H9 (cell line): ENCODE results near the gene WLS. TPM values are rescaled to one million over a fixed set of nuclear protein-coding genes. Genes with fewer than 3 reads are reported as not detected.

Source experiments
- DNase-seq: peaks from one replicate; pipeline ENCODE4 v3.0.0-alpha.2; 2017
- H2AFZ ChIP-seq: one replicate; pipeline ENCODE4 v1.6.1; 2013; ENCODE audit warnings: mild to moderate bottlenecking, low read length, control low read depth, moderate library complexity
- H2AK5ac ChIP-seq: 2 replicates; pipeline ENCODE4 v1.6.1; 2013; ENCODE audit warnings: low read length, control low read depth, mixed read lengths; ENCODE audit not compliant: insufficient read length
- H2BK120ac ChIP-seq: one replicate; pipeline ENCODE4 v1.6.1; 2013; ENCODE audit warnings: low read depth, mild to moderate bottlenecking, low read length, control low read depth, inconsistent platforms; ENCODE audit not compliant: poor library complexity, severe bottlenecking
- H2BK12ac ChIP-seq: 2 replicates; pipeline ENCODE4 v1.6.1; 2013; ENCODE audit warnings: low read length, control low read depth, mixed read lengths, low read depth; ENCODE audit not compliant: insufficient read length
- H2BK15ac ChIP-seq: 2 replicates; pipeline ENCODE4 v1.6.1; 2013; ENCODE audit warnings: low read depth, low read length, control low read depth
- H2BK20ac ChIP-seq: one replicate; pipeline ENCODE4 v1.6.1; 2013; ENCODE audit warnings: low read depth, mild to moderate bottlenecking, low read length, control low read depth, inconsistent platforms; ENCODE audit not compliant: poor library complexity, severe bottlenecking
- H2BK5ac ChIP-seq: 2 replicates; pipeline ENCODE4 v1.6.1; 2013; ENCODE audit warnings: low read length, control low read depth, mixed read lengths; ENCODE audit not compliant: insufficient read length
- H3K14ac ChIP-seq: 2 replicates; pipeline ENCODE4 v1.6.1; 2013; ENCODE audit warnings: low read length, control low read depth; ENCODE audit not compliant: insufficient read depth
- H3K18ac ChIP-seq: 2 replicates; pipeline ENCODE4 v1.6.1; 2013; ENCODE audit warnings: low read depth, mild to moderate bottlenecking, mixed read lengths, low read length, control low read depth; ENCODE audit not compliant: insufficient read length
- H3K23ac ChIP-seq: 2 replicates; pipeline ENCODE4 v1.6.1; 2013; ENCODE audit warnings: low read length, control low read depth, mixed read lengths, low read depth; ENCODE audit not compliant: insufficient read length
- H3K23me2 ChIP-seq: 2 replicates; pipeline ENCODE4 v1.6.1; 2013; ENCODE audit warnings: low read depth, mild to moderate bottlenecking, mixed read lengths, low read length, control low read depth; ENCODE audit not compliant: insufficient read length, poor library complexity, severe bottlenecking
- H3K27ac ChIP-seq: 2 replicates; pipeline ENCODE4 v1.5.1; 2013; ENCODE audit warnings: low read length, control low read depth, mixed read lengths, low read depth; ENCODE audit not compliant: insufficient read length
- H3K27me3 ChIP-seq: 2 replicates; pipeline ENCODE4 v1.6.1; 2013; ENCODE audit warnings: low read length, control low read depth, inconsistent platforms; ENCODE audit not compliant: insufficient read depth
- H3K4ac ChIP-seq: 2 replicates; pipeline ENCODE4 v1.6.1; 2013; ENCODE audit warnings: low read depth, mild to moderate bottlenecking, control low read depth, inconsistent platforms, low read length, moderate library complexity
- H3K4me1 ChIP-seq: 2 replicates; pipeline ENCODE4 v1.6.1; 2013; ENCODE audit warnings: low read length, control low read depth, inconsistent platforms; ENCODE audit not compliant: insufficient read depth
- H3K4me2 ChIP-seq: 2 replicates; pipeline ENCODE4 v1.6.1; 2013; ENCODE audit warnings: low read length, control low read depth, mixed read lengths; ENCODE audit not compliant: insufficient read length, insufficient read depth
- H3K56ac ChIP-seq: 2 replicates; pipeline ENCODE4 v1.6.1; 2013; ENCODE audit warnings: low read depth, mild to moderate bottlenecking, mixed read lengths, low read length, control low read depth; ENCODE audit not compliant: insufficient read length
- H3K79me1 ChIP-seq: 2 replicates; pipeline ENCODE4 v1.6.1; 2013; ENCODE audit warnings: low read depth, mild to moderate bottlenecking, moderate library complexity, low read length, control low read depth, inconsistent platforms; ENCODE audit not compliant: insufficient read depth, poor library complexity, severe bottlenecking
- H3K79me2 ChIP-seq: 2 replicates; pipeline ENCODE4 v1.6.1; 2013; ENCODE audit warnings: low read length, control low read depth, inconsistent platforms; ENCODE audit not compliant: insufficient read depth
- H3K9ac ChIP-seq: 2 replicates; pipeline ENCODE4 v1.6.1; 2013; ENCODE audit warnings: low read length, control low read depth, mixed read lengths; ENCODE audit not compliant: insufficient read length; ENCODE audit errors: extremely low read depth
- H3K9me3 ChIP-seq: one replicate; pipeline ENCODE4 v1.6.1; 2013; ENCODE audit warnings: low read depth, low read length, inconsistent platforms; ENCODE audit not compliant: control insufficient read depth
- H3T11ph ChIP-seq: one replicate; pipeline ENCODE4 v1.6.1; 2013; ENCODE audit warnings: mild to moderate bottlenecking, low read length, control low read depth, inconsistent platforms
- H4K20me1 ChIP-seq: one replicate; pipeline ENCODE4 v1.6.1; 2013; ENCODE audit not compliant: control insufficient read depth, insufficient read length, insufficient read depth
- H4K5ac ChIP-seq: 2 replicates; pipeline ENCODE4 v1.6.1; 2013; ENCODE audit warnings: low read depth, mild to moderate bottlenecking, mixed read lengths, low read length, control low read depth; ENCODE audit not compliant: insufficient read length
- H4K8ac ChIP-seq: replicated peaks from 2 replicates; pipeline ENCODE4 v1.6.1; 2013; ENCODE audit warnings: low read length, control low read depth, mixed read lengths, low read depth; ENCODE audit not compliant: insufficient read length
- H4K91ac ChIP-seq: 2 replicates; pipeline ENCODE4 v1.6.1; 2013; ENCODE audit warnings: low read depth, mild to moderate bottlenecking, moderate library complexity, mixed read lengths, low read length, control low read depth; ENCODE audit not compliant: insufficient read length
- H3K27ac Mint-ChIP-seq, 3 experiments: 2 replicates in 2 of 3; 3 replicates in 1 of 3; pipeline ENCODE4 v1.8.0; 2020 to 2021; ENCODE audit warnings: mixed read lengths in 3 of 3, mild to moderate bottlenecking in 1 of 3, moderate library complexity in 1 of 3
- H3K27me3 Mint-ChIP-seq: 2 replicates; pipeline ENCODE4 v1.8.0; 2021; ENCODE audit warnings: low read depth, mild to moderate bottlenecking, moderate library complexity, mixed read lengths
- H3K36me3 Mint-ChIP-seq, 3 experiments: 2 replicates in 2 of 3; 3 replicates in 1 of 3; pipeline ENCODE4 v1.8.0; 2020 to 2021; ENCODE audit warnings: low read depth in 3 of 3, mixed read lengths in 3 of 3; ENCODE audit not compliant: insufficient read depth in 1 of 3
- H3K4me1 Mint-ChIP-seq, 2 experiments: 2 replicates each; pipeline ENCODE4 v1.8.0; 2020; ENCODE audit warnings: mixed read lengths in 2 of 2
- H3K4me3 Mint-ChIP-seq, 2 experiments: 2 replicates in 1 of 2; 3 replicates in 1 of 2; pipeline ENCODE4 v1.8.0; 2020 to 2021; ENCODE audit warnings: mild to moderate bottlenecking in 2 of 2, mixed read lengths in 2 of 2, moderate library complexity in 1 of 2
- H3K9me3 Mint-ChIP-seq, 2 experiments: 2 replicates in 1 of 2; 3 replicates in 1 of 2; pipeline ENCODE4 v1.8.0; 2020; ENCODE audit warnings: mild to moderate bottlenecking in 2 of 2, mixed read lengths in 2 of 2, moderate library complexity in 1 of 2
- CTCF ChIP-seq: fragments of 200-600 bp; sonication (generic); conservative IDR thresholded peaks from 3 replicates; pipeline ENCODE4 v1.8.0; 2021; ENCODE audit warnings: antibody characterized with exemption, mild to moderate bottlenecking
- total RNA-seq: library from RNA; stranded (reverse); gene quantifications from 2 replicates; pipeline ENCODE4 v1.2.1, GENCODE V29; 2021

The WLS gene
- total RNA-seq, 1 experiment from 2014 or later = 0.94 TPM

GRCh38 chr1:68093737-68094136 is 138.6 kb downstream of the WLS start:
- Mint-ChIP-seq H3K27ac (no peak overlapping the region), H3K36me3 (no peaks in the 10 kb centered on the region; a peak in 1 of 7 replicates)

More at GRCh38 chr1:68093737-68094136, 138.6 kb downstream of the WLS start:
- Histone ChIP-seq H4K20me1 (no peaks in the 10 kb centered on the region), H3K18ac (no peak overlapping the region), H3K56ac (no peak overlapping the region), H2AK5ac (no peak overlapping the region), H3K9ac (no peak overlapping the region), H3K4me1 (no peaks in the 10 kb centered on the region), H3K14ac (no peak overlapping the region), H2AFZ (no peak overlapping the region), H4K91ac (no peak overlapping the region), H3K27me3 (no peaks in the 10 kb centered on the region), H4K5ac (no peak overlapping the region), H3T11ph (no peak overlapping the region), H3K79me2 (no peaks in the 10 kb centered on the region), H3K4me2 (no peak overlapping the region), H3K23ac (no peak overlapping the region), H2BK12ac (no peak overlapping the region), H2BK5ac (no peak overlapping the region), H3K27ac (no peak overlapping the region), H3K4ac (no peak overlapping the region), H3K79me1 (no peaks in the 10 kb centered on the region), H3K23me2 (no peaks in the 10 kb centered on the region), H2BK15ac (no peak overlapping the region), H2BK120ac (no peak overlapping the region), H4K8ac (no peak overlapping the region), H3K9me3 (no peaks in the 10 kb centered on the region), H2BK20ac (no peak overlapping the region)
- Mint-ChIP-seq H3K27me3 (peaks cover 11% of the 10 kb centered on the region; the same call in 1 of the 2 replicates), H3K4me1 (no peaks in the 10 kb centered on the region), H3K4me3 (no peak overlapping the region), H3K9me3 (peaks cover 4 to 6% of the 10 kb centered on the region in 2 experiments; a peak in 4 of 5 replicates)
- TF ChIP-seq CTCF = no peak
- no peak for DNase-seq
